ENCODE results near the gene AKR1B15.
A peak's percentile ranks its signal among the peaks of the same experiment; 100 is the strongest.
"Not testable (repeated sequence)": the region's sequence is repeated elsewhere in the genome, so short reads cannot be mapped to it uniquely, and the experiment has no call there.

AKR1B15 gene

DNA sequence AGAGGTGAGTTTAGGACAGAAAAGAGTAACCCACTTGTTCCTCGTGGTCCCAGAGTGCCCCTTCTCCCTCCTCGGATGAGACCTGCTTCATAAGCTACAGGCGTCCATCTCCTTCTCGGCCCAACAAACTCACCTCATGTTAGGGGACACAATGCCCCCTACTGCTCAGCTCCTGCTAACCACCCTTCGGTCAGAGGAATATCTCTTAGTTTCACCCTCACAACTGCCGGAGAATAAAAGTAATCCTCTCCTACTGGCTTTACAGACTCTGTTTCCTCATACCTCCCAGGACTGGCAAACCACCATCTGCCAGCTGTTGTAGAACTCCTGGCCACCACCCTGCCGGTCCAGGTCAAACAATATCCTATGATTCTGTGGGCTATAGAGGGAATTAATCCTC lies 3.2 kb downstream of the AKR1B15 start:
- DNase-seq: peak; percentile 22
- in situ Hi-C loops (cut with HindIII; ENCODE audit: low pct_ligation_motif_present, low pct_unique_long_range_greater_than_20kb, low sequenced_read_pairs): no loop called here

DNA sequence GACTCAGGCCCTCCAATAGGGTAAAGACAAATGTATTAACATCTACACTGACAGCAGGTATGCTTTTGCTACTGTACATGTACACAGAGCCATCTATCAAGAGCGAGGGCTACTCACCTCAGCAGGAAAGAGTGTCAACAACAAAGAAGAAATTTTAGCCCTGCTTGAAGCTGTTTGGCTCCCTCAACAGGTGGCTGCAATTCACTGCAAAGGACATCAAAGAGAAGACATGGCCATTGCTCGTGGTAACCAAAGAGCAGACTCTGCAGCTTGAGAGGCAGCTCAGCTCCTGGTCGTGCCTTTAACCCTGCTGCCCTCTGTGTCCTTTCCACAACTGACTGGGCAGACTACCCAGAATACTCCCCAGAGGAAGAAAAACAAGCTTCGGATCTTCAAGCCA lies 5.1 kb downstream of the AKR1B15 start:
- peak; percentile 24 for DNase-seq
- in situ Hi-C loops (cut with HindIII; ENCODE audit: low pct_ligation_motif_present, low pct_unique_long_range_greater_than_20kb, low sequenced_read_pairs): no loop called here

DNA sequence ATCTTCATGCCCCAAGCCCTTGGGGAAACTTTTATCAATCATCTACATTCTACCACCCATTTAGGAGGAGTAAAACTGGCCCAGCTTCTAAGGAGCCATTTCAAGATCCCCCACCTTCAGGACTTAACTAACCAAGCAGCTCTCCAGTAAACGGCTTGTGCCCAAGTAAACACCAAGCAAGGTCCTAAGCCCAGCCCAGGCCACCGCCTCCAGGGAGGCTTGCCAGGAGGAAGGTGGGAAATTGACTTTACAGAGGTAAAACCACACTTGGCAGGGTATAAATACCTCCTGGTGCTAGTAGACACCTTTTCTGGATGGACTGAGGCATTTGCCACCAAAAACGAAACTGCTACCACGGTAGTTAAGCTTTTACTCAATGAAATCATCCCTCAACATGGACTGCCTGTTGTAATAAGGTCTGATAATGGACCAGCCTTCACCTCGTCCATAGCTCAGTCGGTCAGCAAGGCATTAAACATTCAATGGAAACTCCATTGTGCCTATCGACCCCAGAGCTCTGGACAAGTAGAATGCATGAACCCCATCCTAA lies 5.6 kb downstream of the AKR1B15 start:
- in situ Hi-C loops (cut with HindIII; ENCODE audit: low pct_ligation_motif_present, low pct_unique_long_range_greater_than_20kb, low sequenced_read_pairs): no loop called here
- no peak for DNase-seq

DNA sequence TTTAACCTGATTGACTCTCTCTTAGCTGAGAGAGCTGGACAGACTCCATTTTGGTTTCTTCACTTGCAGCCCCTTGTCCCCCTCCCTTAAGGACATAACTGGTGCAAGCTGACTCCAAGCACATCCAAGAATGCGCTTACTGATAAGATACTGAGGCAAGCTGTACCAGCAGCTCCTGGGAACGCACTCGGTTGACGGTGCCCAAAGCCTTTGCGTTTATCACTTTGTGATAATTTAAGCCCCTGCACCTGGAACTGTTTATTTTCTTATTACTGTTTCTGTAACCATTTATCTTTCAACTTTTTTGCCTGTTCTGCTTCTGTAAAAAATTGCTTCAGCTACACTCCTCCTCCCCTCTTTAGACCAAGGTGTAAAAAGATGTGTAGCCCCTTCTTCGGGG lies 8.5 kb downstream of the AKR1B15 start:
- DNase-seq: no peak
- in situ Hi-C loops (cut with HindIII; ENCODE audit: low pct_ligation_motif_present, low pct_unique_long_range_greater_than_20kb, low sequenced_read_pairs): no loop called here

DNA sequence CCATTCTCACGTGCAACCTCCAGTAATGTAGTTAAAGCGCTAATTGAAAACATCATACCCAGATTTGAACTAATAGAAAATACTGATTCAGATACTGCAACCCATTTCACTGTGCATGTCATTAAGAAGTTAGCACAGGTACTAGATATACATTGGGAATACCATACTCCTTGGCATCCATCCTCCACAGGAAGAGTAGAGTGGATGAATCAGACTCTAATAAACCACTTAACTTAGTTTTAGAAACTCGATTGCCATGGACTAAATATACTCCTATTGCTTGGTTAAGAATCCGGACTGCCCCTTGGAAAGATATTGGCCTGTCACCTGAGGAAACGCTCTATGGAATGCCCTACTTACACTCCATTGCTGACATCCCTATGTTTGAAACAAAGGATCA lies 9.5 kb downstream of the AKR1B15 start:
- DNase-seq: no peak
- in situ Hi-C loops (cut with HindIII; ENCODE audit: low pct_ligation_motif_present, low pct_unique_long_range_greater_than_20kb, low sequenced_read_pairs): no loop called here

DNA sequence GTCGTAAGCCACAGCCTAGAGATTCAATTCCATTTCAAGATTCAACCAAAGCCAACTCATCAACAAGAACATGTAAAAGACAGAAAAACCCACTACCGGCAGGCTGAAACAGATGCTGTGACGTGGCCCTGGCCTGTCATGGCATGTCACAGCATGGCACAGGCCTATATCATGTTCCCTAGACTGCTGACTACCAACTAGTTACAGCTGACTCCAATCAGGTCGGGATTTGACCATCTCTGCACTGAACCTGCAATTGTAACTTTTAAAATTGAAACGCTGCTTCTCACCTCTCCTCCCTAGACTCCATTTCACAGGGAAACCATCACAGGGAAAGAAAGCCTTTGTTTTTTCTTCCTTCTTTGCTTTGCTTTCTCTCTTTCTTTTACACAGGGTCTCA lies 12.7 kb downstream of the AKR1B15 start:
- DNase-seq; in situ Hi-C loops (cut with HindIII; ENCODE audit: low pct_ligation_motif_present, low pct_unique_long_range_greater_than_20kb, low sequenced_read_pairs): not testable (repeated sequence)

DNA sequence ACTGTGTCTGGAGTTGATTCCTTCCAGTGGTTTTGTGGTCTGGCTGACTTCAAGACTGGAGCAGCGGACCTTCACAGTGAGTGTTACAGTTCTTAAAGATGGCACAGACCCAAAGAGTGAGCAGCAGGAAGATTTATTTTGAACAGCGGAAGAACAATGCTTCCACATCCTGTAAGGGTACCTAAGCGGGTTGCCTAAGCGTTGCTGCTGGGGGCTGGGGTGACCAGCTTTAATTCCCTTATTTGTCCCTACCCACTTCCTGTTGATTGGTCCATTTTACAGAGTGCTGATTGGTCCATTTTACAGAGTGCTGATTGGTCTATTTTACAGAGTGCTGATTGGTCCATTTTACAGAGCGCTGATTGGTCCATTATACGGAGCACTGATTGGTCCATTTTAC lies 13.2 kb downstream of the AKR1B15 start:
- DNase-seq: peak; percentile 54
- in situ Hi-C loops (cut with HindIII; ENCODE audit: low pct_ligation_motif_present, low pct_unique_long_range_greater_than_20kb, low sequenced_read_pairs): no loop called here

DNA sequence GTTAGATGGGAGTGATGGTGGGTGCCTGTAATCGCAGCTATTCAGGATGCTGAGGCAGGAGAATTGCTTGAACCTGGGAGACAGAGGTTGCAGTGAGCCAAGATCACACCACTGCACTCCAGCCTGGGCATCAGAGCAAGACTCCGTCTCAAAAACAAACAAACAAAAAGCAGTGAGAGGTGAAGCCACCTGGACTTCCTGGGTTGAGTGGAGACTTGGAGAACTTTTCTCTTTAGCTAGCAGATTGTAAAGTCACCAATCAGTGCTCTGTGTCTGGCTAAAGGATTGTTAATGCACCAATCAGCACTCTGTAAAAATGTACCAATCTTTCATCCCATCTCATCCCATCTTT lies 14.5 kb downstream of the AKR1B15 start:
- in situ Hi-C loops (cut with HindIII; ENCODE audit: low pct_ligation_motif_present, low pct_unique_long_range_greater_than_20kb, low sequenced_read_pairs); DNase-seq: not testable (repeated sequence)

DNA sequence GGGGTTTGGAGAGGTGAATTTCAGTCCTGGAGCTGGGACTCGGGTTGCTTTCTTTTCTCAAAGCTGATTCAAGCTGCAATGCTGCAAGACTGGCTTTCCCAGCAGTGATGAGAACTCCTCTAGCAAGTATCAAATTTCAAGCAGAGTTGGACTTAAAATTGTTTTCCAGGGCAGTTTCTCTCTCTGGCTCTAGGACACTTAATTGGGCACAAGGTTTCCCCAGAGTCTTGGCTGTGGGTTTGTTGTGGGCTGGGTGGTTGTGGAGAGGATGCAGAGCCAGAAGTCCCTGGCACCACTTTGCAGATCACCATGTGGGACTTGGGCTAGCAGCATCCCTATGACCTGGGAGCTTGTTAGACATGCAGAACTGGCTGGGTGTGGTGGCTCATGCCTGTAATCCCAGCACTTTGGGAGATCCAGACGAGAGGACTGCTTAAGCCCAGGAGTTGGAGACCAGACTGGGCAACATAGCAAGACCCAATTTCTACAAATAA lies 16.8 kb downstream of the AKR1B15 start:
- no peak for DNase-seq
- in situ Hi-C loops (cut with HindIII; ENCODE audit: low pct_ligation_motif_present, low pct_unique_long_range_greater_than_20kb, low sequenced_read_pairs): no loop called here

DNA sequence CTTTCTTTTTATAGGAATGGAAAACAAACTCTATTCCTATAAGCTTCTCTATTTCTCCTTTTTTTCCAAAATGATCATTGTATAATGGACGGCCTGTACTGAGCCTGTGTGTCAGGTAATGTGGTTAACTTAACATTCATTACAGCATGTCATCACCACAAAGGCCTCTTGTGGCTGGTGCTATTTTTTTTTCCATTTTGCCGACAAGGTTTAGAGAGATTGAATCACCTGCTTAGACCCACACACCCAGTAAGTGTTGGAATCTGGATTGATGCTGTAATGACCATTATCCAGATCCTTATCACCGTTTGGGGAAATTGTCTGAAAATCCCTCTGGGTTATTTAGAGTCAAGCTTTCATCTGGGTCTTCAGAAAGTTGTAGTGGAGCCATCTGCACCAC lies 18.5 kb downstream of the AKR1B15 start:
- no peak for DNase-seq
- in situ Hi-C loops (cut with HindIII; ENCODE audit: low pct_ligation_motif_present, low pct_unique_long_range_greater_than_20kb, low sequenced_read_pairs): no loop called here

DNA sequence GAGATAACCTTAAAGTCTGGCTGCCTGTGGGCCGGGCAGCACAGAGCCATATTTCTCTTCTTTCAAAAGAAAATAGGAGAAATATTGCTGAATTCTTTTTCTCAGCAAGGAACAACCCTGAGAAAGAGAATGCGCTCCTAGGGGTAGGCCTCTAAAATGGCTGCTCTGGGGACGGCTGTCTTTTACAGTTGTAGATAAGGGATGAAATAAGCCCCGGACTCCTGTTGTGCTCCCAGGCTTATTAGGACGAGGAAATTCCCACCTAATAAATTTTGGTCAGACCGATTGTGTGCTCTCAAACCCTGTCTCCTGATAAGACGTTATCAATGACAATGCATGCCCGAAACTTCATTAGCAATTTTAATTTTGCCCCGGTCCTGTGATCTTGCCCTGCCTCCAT lies 21.1 kb downstream of the AKR1B15 start:
- DNase-seq; in situ Hi-C loops (cut with HindIII; ENCODE audit: low pct_ligation_motif_present, low pct_unique_long_range_greater_than_20kb, low sequenced_read_pairs): not testable (repeated sequence)

DNA sequence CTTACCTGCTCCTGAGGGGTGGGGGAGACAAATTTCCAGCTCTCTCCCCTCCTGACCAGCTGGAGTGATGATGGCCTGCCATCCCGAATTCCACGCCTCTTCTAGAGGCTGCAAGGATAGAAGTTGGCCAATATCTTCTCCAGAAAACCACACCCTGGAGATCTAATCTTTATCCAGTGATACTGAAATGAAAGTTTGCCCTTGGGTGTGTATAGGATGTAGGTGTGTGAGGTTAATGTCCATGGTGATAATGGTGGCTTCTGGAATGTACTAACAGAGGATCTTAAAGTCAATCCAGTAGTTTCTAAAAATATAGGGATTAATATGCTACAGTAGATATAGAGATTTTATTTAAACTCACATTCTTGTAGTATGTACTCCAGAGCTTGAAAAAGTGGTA lies 22.2 kb downstream of the AKR1B15 start:
- in situ Hi-C loops (cut with HindIII; ENCODE audit: low pct_ligation_motif_present, low pct_unique_long_range_greater_than_20kb, low sequenced_read_pairs): no loop called here
- DNase-seq: no peak

DNA sequence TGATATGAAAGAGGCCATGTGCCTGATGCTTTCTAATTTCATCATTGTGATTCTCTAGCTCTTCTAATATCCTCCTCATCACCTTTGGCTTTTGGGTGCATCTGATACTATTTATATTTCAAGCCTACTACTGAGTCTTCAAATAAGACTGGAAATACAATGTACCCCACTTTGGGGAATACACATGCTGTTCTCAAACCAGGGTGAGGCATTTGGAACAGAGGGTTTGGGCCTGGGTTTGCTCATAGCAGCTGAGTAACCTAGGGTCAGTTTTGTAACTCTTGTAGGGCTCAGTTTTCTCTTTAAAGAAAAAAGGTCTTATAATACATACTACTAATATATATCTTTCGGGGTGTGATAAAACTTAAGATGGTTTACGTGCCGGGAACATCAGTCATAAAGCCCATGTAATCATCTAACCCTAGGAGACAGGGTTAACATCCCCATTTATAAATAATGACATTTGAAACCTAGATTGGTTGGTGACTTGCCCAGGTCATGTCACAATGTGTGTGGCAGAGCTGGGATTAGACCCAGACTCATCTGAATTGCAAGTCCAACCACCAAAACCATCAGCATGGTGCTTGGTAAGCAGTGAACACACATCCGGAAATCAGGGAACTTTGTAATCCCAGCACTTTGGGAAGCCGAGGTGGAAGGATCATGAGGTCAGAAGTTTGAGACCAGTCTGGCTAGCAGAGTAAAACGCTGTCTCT lies 23.0 kb downstream of the AKR1B15 start:
- in situ Hi-C loops (cut with HindIII; ENCODE audit: low pct_ligation_motif_present, low pct_unique_long_range_greater_than_20kb, low sequenced_read_pairs): no loop called here
- DNase-seq: no peak

DNA sequence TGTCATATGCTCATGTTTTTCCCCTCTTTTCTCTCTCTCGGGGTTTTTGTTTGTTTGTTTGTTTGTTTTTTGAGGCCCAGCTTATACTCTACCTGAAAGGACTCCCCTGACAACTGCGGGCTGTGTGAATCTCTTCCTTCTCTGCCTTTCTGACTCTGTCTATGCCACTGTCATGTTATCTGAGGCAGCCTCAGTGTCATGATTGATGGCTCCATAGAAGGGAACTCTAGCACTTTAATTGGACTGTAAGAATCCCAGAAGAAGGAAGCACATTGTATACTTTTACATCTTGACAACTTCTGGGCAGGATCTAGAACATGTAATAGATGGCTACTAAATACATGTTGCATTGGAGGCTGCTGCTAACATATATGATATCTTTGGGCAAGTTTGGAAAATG lies 25.4 kb downstream of the AKR1B15 start:
- in situ Hi-C loops (cut with HindIII; ENCODE audit: low pct_ligation_motif_present, low pct_unique_long_range_greater_than_20kb, low sequenced_read_pairs): no loop called here
- DNase-seq: no peak

DNA sequence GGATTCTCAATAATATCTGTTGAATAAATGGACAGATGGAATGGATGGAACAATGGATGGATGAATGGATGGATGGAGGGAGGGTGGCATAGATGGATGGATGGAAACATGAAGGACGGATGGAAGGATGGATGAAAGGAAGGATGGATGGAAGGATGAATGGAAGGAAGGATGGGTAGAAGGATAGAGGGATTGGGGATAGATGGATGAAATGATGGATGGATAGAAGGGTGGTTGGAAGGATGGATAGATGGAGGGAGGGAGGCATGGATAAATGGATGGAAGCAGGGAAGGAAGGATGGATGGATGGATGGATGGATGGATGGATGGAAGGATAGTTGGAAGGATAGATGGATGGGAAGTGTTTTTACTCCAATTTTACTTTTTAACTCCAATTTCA lies 35.4 kb downstream of the AKR1B15 start:
- in situ Hi-C loops (cut with HindIII; ENCODE audit: low pct_ligation_motif_present, low pct_unique_long_range_greater_than_20kb, low sequenced_read_pairs): no loop called here

DNA sequence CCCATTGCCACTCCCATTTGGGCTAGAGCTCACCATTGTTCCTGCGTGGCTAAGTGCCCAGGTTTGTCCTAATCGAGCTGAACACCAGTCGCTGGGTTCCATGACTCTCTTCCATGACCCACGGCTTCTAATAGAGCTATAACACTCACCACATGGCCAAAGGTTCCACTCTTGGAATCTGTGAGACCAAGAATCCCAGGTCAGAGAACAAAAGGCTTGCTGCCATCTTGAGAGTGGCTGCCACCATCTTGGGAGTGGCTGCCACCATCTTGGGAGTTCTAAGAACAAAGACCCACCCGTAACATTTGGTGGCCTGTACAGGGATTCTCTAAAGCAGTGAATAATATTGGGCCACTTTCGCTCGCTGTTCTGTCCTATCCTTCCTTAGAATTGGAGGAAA lies 37.0 kb downstream of the AKR1B15 start:
- DNase-seq: no peak
- in situ Hi-C loops (cut with HindIII; ENCODE audit: low pct_ligation_motif_present, low pct_unique_long_range_greater_than_20kb, low sequenced_read_pairs): no loop called here

More for the DNA sequence above, 35.4 kb downstream of the AKR1B15 start:
- DNase-seq: no peak

DNA sequence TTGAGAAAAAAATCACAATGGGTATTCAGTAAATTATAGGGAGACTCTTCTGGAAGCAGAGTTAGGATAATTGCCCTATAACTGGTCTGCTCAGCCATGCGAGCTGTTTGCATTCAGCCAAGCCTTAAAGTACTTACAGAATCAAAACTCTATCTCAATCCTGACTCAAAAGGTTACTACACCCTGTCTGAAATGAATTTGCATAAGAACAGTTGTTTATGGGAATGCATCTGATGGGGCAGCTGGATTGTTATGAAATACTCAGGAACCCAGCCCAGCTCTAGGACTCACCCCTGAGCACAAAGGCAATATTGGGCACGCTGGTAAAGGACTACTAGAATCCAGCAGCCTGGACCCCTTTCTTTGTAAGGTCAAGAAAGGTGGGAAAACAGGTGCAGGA lies 38.8 kb downstream of the AKR1B15 start:
- in situ Hi-C loops (cut with HindIII; ENCODE audit: low pct_ligation_motif_present, low pct_unique_long_range_greater_than_20kb, low sequenced_read_pairs): no loop called here
- no peak for DNase-seq

DNA sequence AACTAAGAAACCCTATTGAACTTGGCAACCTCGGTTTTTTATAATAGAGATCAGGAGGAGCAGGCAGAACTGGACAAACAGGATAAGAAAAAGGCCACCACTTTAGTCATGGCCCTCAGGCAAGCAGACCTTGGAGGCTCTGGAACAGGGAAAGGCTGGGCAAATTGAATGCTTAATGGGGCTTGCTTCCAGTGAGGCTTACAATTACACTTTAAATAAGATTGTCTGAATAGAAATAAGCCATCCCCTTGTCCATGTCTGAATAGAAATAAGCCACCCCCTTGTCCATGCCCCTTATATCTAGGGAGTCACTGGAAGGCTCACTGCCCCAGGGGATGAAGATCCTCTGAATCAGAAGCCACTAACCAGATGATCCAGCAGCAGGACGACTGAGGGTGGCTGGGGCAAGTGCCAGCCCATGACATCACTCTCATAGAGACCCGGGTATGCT lies 40.6 kb downstream of the AKR1B15 start:
- in situ Hi-C loops (cut with HindIII; ENCODE audit: low pct_ligation_motif_present, low pct_unique_long_range_greater_than_20kb, low sequenced_read_pairs): no loop called here
- DNase-seq: peak; percentile 11

DNA sequence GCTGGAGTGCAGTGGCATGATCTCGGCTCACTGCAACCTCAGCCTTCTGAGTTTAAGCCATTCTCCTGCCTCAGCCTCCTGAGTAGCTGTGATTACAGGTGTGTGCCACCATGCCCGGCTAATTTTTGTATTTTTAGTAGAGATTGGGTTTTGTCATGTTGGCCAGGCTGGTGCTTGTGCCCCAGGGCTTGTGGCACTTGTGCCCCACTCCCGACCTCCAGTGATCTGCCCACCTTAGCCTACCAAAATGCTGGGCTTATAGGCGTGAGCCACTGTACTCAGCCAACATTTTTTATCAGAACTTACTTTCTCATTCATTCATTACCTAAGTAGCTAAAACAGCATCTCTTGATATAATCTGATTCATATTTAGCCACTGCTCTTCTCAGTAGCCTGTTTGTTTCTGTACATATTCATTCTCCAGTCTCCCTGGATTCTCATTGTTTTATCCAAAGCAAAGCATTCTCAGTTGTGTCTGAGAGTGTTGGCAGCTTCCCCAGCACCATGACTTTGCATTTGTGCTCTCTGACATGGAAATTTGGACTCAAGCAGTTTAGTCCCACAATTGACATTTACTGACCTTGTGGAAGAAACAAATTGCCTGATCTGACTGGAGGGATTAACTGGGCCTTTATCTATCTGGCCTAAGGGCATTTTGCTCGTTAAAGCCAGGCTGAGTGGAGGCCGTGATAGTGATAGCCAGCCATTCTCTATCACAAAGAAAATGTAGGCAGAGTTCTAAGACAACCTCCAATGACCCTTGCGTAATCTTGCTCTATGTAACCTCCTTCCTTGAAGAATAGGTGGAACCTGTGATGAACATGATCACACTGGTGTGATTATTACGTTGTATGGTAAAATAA lies 44.9 kb downstream of the AKR1B15 start:
- in situ Hi-C loops (cut with HindIII; ENCODE audit: low pct_ligation_motif_present, low pct_unique_long_range_greater_than_20kb, low sequenced_read_pairs): no loop called here
- peak; percentile 38 for DNase-seq

Measured in ACHN (cell line).